HK-2 (cell line): ENCODE measurements around the gene CFAP210.

Experiments used
- DNase-seq: peaks from one replicate; pipeline ENCODE4 v3.0.0-alpha.2; 2018; ENCODE audit not compliant: unreplicated experiment

CFAP210 gene

DNA sequence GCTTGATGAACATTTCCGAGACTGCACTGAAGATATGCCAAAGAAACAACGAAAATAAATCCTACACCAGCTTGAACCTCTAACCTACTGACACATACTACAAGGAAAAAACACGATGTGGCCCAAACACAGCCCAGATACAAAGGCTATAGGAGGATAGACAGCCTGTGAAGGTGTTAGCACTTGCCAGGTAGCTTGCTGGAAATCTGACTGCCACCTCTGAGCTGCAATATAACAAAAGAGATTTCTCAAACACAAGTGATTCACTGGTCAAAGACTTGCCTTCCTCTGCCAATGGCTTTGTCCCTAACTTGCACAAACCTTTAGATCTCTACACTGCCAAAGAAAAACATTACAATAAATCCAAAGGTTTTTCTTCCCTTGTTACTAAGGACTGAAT, 21.1 kb downstream of the CFAP210 start:
- no peak for DNase-seq

GRCh38 chr2:169672406-169672805, 21.8 kb downstream of the CFAP210 start:
- DNase-seq: no peak

- no peak for DNase-seq
These were observed 23.3 kb downstream of the CFAP210 start for GRCh38 chr2:169670937-169671336.

GRCh38 chr2:169670215-169670651, 24.0 kb downstream of the CFAP210 start:
- DNase-seq: no peak

DNA sequence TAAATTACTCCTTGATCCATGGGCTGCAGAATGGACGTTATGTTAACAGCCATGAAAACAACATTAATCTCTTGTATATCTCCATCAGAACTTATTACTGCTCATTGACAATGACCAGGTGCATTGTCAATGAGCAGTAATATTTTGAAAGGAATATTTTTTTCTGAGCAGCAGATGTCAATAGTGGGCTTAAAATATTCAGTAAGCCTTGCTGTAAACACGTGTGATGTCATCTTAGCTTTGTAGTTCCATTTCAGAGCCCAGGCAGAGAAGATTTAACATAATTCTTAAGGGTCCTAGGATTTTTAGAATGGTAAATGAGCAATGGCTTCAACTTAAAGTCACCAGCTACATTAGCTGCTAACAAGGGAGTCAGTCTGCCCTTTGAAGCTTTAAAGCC, 26.6 kb downstream of the CFAP210 start:
- DNase-seq: no peak

DNA sequence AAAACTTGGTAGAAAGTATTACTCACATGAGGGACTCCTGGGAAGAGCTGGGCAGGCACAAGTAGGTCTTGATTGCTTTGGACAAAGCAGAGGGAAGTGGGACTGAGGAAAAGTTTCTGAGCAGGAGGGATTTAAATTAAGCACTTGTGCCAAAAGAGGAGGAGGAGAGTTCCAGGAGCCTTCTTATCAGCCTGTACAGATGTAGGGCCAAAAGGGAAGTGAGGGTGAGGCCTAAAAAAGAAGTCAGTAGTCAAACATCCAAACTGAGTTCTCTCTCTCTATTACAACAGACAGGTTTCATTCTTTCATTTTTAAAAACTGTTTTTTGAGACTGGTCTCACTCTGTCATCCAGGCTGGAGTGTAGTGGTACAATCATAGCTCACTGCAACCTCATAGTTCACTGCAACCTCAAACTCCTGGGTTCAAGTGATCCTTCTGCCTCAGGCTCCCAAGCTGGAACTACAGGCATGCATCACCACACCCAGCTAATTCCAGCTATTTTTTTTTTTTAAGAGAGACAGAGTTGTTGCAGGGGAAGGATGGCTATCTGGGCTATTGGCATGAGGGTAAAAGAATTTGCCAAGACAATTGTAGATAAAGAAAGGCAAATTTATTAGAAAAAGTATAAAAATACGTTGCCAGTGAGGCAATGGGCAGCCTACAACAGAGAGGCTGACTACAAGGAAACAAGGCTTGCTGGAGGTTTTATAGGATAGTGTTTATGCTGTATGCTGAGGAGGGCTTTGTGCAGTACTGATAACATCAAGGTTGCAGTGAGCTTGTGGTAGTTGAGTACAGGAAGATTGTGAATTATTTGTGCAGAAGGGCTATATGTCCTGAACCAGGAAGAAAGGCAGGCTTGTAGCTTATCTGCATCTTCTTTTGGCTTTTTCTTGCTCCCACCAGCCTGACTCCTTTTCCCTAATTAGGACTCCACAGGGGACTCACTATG, 29.0 kb downstream of the CFAP210 start:
- DNase-seq: no peak

- no peak for DNase-seq
These were observed 29.6 kb downstream of the CFAP210 start for GRCh38 chr2:169664600-169664977.

DNA sequence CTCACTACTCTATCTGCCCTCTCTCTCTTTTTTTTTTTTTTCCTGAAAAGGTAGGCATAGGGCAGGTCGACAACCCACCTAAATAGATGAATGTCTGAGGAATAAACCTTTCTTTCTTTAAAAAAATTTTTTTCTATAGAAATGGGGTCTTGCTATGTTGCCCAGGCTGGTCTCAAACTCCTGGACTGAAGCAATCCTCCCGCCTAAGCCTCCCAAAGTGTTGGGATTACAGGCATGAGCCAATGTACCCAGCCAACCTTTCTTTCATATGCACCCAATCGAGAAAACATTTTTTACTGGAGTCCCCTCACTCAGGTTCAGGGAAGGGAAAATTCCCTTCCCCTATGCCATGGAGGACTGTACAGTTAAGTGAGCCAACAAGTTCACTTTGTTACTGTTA, 31.0 kb downstream of the CFAP210 start:
- DNase-seq: no peak

GRCh38 chr2:169662744-169663143, 31.5 kb downstream of the CFAP210 start:
- DNase-seq: no peak

DNA sequence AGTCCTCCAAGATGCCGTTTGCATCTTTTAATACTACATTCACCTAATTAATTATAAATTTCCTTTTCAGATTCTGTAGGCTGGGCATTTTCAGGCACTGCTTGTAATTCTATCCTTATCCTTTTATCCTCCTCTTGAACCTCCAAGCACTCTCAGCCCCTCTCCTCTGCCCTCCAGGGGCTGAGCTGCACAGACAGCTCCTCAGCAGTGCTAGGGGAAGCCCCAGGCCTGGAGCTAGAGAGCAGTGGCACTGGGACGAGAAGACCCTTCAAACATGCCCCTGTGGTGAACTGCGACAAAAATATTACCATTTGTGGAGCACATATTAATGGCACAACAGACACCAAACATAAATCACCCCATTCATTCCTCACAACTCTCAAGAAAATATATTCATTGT, 32.9 kb downstream of the CFAP210 start:
- DNase-seq: no peak

GRCh38 chr2:169659320-169659719, 34.9 kb downstream of the CFAP210 start:
- DNase-seq: no peak

DNA sequence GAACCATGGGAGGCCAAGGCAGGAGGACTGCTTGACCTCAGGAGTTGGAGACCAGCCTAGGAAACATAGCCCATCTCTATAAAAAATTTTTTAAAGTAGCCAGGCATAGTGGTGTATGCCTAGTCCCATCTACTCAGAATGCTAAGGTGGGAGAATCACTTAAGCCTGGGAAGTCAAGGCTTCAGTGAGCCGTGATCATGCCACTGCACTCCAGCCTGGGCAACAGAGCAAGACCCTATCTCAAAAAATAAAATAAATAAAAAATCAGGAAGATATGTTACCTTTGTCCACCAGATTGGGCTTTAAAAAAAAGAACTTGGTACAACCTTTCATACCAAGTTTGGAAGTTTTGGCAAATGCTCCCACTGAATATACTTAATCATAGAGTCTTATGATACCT, 35.3 kb downstream of the CFAP210 start:
- no peak for DNase-seq

GRCh38 chr2:169656164-169656563, 38.0 kb downstream of the CFAP210 start:
- no peak for DNase-seq

- DNase-seq: no peak
These were observed 40.6 kb downstream of the CFAP210 start for GRCh38 chr2:169653636-169654035.

DNA sequence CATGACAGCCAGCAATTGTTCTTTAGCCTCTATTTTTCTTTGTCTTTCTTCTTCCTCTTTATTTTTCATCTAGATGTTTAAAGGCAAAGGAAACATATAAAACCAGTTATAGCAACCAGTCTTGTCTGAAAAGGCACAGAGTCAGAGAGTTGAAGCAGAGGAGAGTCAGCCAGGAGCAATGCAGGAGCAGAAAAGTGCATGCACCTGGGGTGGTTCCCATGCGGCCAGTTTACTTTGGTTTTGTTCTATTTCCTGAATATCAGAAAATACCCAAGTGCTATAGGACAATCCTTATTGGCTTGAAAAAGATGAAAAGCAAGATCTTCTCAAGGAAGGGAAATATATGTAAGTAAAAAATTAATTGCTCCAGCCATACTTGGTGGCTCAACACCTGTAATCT, 44.9 kb downstream of the CFAP210 start:
- DNase-seq: no peak

DNA sequence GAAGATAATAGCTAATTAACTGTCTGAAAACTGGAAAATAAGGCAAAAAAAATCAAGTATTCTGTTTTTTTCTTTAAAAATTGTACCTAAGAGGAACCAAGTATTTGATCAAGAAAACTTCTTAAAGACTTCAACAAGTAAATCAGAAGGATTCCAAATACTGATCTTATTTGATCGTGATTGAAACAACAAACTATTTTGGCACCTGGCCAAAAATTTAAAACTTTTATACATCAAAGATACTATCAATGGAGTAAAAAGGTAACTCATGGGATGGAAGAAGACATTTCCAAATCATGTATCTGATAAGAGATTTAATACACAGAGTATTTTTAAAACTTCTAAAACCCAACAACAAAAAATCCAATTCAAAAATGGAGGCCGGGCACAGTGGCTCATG, 46.7 kb downstream of the CFAP210 start:
- no peak for DNase-seq

DNA sequence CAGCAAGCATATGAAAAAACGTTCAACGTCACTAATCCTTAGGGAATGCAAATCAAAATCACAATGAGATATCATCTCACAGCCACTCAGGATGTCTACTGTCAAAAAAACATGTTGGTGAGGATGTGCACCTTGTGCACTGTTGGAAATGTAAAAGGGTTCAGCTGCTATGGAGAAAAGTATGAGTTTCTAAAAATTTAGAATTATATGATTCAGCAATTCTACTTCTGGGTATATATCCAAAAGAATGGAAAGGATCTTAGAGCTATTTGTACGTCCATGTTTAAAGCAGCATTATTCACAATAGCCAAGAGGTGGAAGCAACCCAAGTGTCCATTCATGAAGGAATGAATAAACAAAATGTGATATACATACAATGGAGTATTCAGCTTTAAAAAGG, 50.0 kb downstream of the CFAP210 start:
- DNase-seq: no peak

DNA sequence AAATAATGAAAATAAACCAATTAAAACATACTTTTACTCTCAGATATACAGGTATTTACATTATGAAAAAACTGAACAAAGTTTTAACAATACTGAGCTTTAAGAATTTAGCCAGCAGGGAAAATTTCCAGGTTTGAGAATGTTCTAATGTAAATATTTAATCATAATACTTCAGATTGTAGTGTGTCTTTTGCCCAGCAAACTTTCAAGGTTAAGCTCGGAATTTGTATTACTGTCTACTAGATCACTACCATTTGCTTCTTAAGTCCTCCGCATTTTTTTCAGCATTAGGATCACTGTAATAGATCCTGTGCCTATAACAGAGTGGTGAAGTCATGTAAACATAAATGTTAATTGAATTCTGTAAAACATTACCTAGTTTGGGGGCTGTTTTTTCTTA, 52.7 kb downstream of the CFAP210 start:
- no peak for DNase-seq

GRCh38 chr2:169640104-169640503, 54.1 kb downstream of the CFAP210 start:
- no peak for DNase-seq

GRCh38 chr2:169637620-169638019, 56.6 kb downstream of the CFAP210 start:
- no peak for DNase-seq

- no peak for DNase-seq
These were observed 57.6 kb downstream of the CFAP210 start for GRCh38 chr2:169636440-169637097.

DNA sequence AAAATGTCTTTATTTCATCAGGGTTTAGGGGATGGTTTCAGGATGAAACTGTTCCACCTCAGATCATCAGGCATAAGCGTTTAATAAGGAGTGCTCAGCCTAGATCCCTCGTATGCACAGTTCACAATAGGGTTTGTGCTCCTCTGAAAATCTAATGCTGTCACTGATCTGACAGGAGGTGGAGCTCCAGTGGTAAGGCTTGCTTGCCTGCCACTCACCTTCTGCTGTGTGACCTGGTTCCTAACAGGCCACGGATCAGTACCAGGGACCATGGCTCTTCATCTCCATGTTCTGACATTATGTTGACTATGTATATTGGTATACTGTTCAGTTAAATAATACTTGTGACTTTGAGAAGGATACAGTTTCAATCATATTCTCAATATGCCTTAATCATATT, 68.4 kb downstream of the CFAP210 start:
- DNase-seq: no peak

DNA sequence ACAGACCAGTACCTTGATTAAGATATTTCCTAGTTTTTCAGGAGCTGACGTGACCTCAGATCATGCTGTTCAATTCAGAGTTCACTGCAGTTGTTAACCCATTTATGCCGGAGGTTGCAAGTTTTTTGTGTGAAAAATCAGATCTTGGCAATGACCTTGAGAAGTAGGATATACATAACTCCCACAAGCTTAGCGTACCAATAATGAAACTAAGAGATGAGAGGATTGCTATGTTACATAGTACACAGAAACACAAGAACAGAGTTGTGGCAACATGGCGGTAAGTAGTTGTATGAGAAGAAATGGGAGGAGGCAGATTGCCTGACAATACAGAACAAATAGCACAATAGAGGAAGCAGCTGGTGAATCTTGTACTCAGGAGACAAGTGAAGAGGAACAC, 71.0 kb downstream of the CFAP210 start:
- DNase-seq: no peak
